HTERT RPE-1 (cell line): Measurements from ENCODE around the gene STX2.
"Not testable (repeated sequence)": the region's sequence is repeated elsewhere in the genome, so short reads cannot be mapped to it uniquely, and the experiment has no call there.

Experiments used
- in situ Hi-C: fragments of 300-500 bp; cut with MboI; formaldehyde crosslinking; loops from 4 replicates; pipeline ENCODE4 v1.14.3; 2020; ENCODE audit warnings: low sequenced_read_pairs

STX2 gene

DNA sequence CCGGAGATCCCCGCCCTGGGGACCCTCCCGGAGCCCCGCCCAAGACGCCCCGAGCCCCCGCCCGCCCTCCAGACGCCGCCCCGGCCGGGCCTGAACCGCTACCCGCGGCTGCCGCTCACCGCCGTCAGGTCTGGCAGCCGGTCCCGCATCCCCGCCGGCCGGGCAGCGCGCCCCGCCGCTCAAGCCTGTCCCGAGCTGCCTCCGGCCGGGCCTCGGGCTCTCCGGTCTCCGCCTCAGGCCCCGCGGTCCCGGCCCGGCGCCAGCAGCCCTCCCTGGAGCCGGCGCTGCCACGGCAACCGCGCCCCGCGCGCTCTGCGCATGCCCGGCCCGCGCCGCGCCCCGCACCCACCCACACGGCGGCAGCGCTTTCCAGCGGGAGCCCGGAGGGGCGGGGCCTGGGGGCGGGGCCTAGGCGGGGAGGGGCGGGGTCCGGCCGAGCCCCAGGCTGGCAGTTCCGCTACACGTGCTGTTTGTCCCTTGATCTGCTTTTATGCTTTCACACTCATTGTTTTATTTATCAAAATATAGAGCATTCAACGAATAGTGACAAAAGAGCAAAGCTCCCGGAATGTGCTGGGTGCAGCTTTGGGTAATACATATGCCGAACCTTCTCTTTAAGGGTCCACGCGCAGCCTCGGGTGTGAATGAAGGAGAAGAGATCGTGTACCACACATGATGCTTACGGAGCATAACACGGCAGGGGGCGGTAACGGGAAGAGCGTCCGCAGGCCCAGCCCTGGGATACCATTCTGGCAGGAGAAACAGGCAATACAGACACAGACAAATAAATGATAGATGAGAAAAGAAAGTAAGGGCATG is at the start of gene STX2:
Gene STX2 (minus strand): TSS at position 300 of the 819 bp plus-strand sequence. CDS start 151 bp downstream, at position 149.
- in situ Hi-C loops, result no loop called here

DNA sequence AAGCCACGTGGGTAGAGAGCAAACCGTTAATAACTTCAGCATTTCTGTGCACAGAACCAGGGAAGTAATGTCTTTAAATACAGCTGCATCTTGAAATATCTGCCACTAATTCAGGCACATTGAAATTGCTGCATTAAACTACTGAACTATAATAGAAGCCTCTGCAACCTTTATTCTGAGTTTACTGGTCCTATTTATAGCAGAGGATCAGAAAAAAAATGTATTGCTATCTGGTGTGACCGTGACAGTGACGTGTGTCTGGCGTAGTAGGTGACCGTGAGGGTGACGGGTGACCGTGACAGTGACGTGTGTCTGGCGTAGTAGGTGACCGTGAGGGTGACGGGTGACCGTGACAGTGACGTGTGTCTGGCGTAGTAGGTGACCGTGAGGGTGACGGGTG is 48.1 kb upstream of the STX2 start:
- in situ Hi-C loops, result not testable (repeated sequence)

DNA sequence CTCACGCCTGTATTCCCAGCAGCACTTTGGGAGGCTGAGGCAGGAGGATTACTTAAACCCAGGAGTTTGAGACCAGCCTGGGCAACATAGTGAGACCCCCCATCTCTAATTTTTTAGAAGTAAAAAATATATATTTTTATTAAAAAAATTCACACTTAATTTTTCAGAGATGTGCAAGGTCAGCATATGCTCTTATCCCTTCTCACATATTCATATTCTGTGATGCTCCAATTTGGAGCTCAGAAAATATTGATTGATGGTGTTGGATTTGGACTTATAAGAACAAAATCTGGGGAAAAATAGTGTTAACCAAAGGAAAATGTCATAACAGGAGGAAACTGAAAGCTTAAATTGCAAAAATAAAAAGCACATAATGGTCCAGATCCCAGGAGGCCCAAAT is 42.5 kb upstream of the STX2 start:
- in situ Hi-C loops, result no loop called here

DNA sequence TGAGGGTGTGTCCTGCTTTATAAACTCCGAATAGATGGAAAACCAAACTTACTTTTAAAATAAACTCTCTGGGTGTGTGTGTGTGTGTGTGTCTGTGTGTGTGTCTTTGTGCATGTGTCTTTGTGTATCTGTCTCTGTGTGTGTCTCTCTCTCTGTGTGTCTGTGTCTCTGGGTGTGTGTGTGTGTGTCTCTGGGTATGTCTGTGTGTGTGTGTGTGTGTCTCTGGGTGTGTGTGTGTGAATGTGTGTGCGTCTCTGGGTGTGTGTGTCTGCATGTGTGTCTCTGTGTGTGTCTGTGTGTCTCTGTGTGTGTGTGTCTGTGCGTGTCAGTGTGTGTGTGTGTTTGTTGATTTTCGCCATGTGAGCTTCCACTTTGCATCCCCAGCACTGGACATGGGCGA is 42.0 kb upstream of the STX2 start:
- in situ Hi-C loops, result no loop called here

DNA sequence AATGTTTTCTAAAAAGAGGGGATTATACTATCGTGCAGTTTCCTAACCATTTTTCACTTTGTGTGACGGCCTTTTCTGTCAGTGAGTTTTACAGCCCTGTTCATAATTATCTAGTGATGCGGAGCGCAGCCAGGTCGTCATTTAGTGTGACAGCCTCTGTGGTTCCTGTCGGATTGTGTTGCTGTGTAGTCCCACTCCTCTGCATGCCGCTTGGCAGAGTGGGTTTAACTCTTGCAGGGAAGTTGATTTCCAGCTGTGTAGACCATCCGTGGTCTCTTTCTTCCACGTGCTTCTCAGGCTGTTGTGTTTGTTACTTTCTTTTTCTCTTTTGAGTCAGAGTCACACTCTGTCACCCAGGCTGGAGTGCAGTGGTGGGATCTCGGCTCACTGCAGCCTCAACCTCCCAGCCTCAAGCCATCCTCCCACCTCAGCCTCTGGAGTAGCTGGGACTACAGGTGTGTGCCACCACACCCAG is 41.4 kb upstream of the STX2 start:
- in situ Hi-C loops, result no loop called here

DNA sequence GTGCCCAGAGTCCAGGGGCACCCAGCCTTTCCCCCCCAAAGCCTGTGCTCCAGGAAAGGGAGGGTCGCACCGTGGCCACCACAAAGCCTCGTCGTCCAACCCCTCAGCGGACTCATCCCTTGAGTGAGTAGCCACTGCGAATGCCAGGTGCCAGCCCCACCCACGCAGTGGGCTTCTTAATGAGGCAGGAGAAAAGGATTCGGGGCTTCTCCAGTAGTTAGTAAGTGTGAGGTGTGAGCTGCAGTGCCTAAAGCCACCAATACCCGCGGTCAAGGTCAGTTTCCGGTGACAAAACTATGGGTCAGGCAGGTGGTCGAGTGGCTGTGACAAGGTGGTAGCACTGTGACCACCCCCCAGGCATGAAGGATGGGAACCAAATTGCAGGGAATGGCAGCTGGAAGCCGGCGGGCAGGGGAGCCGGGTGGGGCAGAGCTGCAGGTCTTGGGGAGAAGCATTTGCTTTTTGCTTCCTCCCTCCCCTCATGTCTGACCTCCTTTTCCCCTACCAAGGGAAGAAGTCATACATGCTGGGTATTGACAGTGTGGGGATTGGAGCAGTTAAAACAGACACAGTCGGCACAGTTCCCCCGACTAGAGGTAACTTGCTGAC is 40.8 kb upstream of the STX2 start:
- in situ Hi-C loops, result no loop called here

DNA sequence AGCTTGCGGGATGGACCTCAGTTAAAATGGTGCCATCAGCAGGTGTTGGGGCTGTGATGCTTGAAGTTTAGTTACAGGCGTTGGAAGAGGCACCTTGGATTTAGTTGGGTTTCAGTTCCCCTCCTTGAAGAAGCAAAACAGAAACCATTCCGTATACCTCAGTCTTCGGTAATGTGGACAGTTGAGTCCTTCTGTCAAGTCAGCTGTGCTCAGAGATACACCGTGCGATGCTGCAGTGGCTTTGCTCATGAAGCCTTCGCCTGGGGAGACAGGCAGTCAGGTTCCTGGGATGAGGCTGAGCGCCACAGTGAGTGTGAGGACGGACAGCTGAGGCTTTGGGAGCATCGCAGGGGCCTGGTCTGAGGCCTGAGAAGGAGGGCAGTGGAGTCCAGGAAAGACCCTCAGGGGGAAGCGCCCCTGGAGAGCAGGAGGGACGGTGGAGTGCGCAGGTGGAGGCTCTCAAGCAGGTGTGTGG is 40.2 kb upstream of the STX2 start:
- in situ Hi-C loops, result no loop called here

DNA sequence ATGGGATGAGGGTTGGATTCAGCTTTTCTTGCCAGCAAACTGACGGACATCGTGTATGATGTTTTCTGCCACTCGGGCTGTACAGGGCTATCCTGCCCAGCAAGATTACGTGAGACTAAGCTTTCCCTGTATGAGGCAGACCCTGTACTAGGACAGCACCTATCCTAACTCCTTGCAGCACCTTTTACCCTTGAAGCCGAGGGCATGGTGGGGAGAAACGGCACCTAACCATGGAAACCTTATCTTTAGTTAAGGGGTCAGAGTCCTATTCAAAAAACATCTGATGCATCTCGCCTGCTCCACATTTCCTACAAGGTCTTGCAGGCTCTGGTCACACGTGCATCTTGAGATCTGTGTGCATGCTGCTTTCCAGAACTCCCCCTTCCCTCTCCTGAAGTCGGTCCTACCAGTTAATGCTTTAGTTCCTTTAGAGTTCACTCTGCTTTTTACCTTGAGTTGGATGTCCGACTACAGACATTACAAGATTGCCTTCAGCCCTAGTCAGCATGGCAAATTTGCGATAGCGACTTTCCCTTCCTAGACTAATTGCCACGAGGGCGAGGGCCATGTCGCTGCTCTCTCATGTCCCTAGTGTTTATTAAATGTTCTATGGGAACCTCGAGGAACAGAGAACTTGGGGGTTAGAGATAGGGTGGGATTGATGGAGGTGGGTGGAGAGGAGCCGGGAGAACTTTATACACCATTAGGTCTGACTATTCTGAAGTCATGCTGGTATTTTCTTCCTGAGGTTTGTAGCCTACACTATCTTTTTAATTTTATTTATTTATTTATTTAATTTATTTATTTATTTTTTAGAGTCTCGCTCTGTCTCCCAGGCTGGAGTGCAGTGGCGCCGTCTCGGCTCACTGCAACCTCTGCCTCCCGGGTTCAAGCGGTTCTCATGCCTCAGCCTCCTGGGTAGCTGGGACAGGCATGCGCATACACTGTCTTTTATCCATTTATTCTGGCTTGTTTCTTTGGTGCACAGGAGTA is 39.4 kb upstream of the STX2 start:
- in situ Hi-C loops, result no loop called here

DNA sequence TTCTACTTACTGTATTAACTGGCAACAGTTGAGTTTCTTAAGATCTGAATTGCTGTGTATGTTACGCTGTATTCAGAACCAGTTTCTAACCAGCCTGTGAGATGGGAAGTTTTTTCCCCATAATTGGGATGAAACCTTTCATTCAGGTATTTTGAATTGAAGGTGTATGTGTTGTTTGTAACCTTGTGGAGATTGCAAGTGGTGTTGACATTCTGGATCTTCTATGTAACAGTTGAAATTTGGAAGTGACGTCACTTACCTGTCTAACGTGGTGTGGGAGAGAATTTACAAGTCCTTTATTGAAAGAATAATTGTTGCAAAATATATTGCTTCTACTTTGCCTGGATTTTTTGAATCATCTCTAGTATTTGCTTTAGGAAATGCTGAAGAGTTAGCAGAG is 38.3 kb upstream of the STX2 start:
- in situ Hi-C loops, result no loop called here

DNA sequence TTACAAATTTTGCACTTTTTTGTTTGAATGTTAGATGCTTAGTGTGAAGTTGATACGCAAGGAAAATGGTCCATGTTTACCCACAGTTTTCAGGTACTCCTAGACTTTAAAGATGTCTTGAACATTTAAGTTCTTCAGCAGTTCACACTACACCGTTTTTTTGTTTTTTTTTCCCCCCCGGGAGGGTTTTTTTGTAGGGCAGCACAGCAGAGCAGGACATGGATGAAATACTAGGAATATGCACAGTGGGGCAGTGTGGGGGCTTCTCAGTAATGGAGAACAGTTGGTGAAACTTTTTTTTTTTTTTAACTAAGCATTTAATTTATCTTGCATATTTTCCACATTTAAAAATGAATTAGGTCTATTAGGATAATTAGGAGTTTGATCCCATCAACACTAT is 37.7 kb upstream of the STX2 start:
- in situ Hi-C loops, result no loop called here

DNA sequence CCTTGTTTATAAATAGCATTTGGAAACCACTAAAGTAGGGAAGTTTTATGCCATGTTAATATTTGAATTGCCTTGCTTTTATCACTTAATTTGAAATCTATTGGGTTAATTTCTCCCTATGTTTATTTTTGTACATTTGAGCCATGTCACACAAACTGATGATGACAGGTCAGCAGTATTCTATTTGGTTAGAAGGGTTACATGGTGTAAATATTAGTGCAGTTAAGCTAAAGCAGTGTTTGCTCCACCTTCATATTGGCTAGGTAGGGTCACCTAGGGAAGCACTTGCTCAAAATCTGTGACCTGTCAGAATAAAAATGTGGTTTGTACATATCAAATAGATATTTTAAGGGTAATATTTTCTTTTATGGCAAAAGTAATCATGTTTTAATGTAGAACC is 37.2 kb upstream of the STX2 start:
- in situ Hi-C loops, result no loop called here

DNA sequence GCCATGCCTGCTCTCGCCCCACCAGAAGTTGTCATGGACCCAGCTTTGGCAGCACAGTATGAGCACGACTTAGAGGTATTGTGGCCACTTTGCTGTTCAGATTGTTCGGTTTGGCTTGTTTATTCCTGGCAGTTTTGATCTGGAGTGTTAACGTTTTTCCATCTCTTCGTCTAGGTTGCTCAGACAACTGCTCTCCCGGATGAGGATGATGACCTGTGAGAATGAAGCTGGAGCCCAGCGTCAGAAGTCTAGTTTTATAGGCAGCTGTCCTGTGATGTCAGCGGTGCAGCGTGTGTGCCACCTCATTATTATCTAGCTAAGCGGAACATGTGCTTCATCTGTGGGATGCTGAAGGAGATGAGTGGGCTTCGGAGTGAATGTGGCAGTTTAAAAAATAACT is 36.7 kb upstream of the STX2 start:
- in situ Hi-C loops, result not testable (repeated sequence)

DNA sequence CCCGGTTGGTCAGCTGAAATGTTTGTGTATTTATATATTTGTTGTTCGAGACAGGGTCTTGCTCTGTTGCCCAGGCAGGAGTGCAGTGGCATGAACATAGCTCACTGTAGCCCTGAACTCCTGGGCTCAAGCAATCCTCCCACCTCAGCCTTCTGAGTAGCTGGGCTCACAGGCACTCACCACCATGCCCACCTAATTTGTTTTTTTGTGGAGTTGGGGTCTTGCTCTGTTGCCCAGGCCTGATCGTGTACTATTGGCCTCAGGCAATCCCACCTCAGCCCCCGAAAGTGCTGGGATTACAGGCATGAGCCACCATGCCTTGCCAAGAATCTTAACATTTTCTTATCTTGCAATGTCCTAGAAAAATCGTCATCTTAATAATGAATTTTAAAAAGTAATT is 36.1 kb upstream of the STX2 start:
- in situ Hi-C loops, result no loop called here

DNA sequence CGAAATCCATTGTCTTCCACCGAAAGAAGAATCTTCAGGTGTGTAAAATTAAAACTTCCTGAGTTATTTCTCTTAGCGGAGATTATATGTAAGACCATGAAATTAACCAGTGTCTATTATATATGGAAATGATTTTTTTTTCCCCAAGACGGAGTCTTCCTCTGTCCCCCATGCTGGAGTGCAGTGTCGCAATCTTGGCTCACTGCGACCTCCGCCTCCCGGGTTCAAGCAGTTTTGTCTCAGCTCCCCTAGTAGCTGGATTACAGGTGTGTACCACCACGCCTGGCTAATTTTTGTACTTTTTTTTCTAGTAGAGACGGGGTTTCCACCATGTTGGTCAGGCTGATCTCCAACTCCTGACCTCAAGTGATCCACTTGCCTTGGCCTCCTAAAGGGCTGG is 35.6 kb upstream of the STX2 start:
- in situ Hi-C loops, result no loop called here

DNA sequence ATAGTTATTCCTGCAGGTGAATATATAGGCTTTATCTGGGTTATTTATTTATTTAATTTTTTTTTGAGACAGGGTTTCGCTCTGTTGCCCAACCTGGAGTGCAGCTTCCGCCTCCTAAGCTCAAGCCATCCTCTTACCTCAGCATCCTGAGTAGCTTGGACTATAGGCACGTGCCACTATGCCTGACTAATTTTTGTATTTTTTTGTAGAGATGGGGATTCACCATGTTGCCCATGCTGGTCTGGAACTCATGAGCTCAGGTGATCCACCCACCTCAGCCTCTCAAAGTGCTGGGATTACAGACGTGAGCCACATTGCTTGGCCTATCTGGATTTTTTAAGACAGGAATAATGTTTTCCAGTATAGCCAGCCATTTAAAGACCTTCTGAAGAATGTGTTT is 34.8 kb upstream of the STX2 start:
- in situ Hi-C loops, result no loop called here

DNA sequence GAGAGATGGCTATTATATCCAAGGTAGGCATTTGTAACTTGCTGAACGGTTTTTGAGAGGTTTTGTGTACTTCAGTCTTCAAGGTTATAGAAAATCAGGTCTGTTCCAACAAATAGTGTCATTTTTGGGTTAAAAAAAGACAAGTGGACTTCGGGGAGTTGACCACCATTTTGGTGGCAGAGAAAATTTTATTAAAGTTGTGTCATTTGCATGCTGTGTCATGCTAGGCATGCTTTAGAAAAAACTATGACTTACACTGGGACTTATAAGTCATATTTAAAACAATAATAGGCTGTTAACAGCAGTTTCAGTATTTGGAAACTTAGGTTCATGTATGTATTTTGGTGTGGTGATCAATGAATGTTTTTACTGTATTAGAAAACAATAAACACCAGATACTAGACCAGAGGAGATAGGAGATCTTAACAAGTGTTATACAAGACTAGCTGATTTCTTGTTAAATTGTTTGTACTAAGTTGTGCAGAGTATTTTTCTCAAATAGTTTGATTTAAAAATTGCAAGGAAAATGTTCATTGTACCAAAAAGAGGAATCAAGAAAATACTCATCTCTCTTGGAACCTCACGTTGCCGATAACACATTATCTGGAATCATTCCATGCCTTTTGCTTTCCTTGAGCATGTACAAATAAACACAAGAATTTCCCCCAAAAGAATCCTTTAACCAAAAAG is 34.2 kb upstream of the STX2 start:
- in situ Hi-C loops, result no loop called here

DNA sequence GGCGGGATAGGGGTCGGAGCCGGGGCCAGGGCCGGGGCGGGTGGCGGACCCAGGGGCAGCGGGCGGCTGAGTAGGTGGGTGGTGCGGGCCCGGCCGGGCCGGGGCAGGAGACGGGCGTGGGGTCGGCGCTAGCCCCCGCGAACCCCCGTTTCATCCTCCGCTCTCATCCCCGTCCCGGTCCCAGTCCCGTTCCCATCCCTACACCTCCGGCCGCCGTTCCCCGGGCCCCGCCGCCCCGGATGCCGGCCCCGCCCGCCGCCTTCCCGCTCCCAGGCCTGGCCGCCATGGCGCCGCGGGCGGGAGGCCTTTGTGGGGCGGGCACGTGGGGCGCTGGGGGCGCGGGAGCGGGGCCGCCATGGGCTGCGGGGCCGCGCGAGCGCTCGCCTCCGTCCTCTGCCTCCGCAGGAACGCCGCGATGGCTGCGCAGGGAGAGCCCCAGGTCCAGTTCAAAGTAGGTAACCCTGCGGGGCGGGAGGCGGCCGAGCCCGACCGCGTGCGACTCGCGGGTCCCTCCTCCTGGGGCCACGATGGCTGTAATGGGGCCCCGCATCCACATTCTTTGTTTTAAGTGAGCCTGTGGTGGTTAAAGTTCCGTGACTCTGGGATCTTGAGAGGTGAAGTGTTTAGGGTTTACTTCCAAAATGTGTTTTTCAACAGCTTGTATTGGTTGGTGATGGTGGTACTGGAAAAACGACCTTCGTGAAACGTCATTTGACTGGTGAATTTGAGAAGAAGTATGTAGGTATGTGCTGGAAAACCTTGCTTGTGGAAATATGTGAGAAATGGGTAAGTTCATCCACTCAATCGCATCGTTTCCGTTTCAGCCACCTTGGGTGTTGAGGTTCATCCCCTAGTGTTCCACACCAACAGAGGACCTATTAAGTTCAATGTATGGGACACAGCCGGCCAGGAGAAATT is 33.4 kb upstream of the STX2 start:
- in situ Hi-C loops, result no loop called here

DNA sequence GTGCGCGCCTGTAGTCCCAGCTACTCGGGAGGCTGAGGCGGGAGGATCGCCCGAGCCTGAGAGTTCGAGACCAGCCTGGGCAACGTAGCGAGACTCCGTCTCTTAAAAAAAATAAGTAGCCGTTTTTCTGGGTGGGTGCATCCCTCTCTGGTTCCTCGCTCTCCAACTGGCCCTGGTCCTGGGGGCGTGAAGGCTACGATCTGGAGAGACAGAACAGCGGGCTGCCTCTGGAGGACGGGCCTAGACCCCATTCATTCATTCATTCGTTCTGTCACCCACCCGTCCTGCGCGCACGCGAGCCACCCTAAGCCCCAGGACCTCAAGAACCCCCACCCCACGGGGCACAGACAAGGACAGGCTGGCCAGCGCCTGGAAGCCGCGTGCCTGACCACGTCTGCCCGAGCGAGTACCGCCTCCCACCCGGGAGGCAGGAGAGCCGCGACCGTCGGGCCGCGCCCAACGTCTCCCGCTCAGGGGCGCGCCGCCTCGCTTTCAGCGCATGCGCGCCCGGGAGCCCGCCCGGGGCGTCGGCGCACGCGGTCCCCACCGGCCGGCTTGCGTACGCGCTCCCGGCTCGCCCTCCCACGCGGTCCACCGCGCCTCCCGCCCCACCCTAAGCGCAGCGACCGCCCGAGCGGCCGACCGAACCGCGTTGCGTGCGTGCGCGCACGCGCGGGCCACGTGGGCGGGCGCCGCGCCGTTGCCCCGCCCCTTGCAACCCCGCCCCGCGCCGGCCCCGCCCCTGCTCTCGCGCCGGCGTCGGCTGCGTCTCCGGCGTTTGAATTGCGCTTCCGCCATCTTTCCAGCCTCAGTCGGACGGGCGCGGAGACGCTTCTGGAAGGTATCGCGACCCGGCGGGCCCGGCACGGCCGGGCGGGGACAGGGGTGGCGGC is 32.5 kb upstream of the STX2 start, which contains the start of gene RAN:
Gene RAN (plus strand): TSS at position 781 of the 893 bp plus-strand sequence. CDS start 528 bp downstream, outside the sequence.
- in situ Hi-C loops, result no loop called here
